NCI-H1092 treated with DMSO at 0.1 percent for 48 hours (cell line): ENCODE measurements around the gene JMJD6.
"Not testable (repeated sequence)": the region's sequence is repeated elsewhere in the genome, so short reads cannot be mapped to it uniquely, and the experiment has no call there.

ENCODE experiments used
- DNase-seq: peaks from one replicate; lab custom pipeline; 2025; lab: John Stamatoyannopoulos, UW

Gene JMJD6

DNA sequence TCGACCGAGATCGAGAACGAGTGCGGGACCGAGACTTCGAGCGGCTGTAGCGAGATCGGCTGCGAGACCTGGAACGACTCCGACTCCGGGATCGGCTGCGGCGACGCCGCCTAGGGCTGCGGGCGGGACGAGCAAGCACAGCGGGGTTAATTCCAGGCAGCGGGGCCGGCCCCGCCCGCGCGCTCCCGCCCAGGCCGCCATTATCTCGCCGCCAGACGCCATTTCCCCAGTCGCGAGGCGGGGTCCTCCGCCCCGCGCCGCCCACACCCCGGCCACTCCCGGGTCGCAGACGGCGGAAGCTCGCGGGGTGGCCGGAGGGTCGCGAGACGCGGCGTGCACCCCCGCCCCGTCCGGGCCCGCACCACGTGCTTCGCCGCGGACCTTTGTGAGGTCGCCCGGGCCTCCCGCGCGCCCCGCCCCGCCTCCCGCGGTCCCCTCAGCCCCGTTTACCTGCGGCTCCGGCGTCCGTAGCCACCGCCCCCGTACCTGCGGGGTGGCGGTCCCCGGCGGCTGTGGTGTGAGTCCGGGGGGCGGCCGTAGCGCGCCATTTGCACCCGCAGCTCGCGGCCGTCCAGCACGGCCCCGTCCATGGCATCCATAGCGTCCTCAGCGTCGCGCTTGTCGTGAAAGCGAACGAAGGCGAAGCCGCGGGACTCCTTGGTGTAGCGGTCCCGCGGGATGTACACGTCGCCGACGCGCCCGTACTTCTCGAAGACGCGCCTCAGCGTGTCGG, 10.1 kb upstream of the JMJD6 start:
- DNase-seq = peak; percentile 57

DNA sequence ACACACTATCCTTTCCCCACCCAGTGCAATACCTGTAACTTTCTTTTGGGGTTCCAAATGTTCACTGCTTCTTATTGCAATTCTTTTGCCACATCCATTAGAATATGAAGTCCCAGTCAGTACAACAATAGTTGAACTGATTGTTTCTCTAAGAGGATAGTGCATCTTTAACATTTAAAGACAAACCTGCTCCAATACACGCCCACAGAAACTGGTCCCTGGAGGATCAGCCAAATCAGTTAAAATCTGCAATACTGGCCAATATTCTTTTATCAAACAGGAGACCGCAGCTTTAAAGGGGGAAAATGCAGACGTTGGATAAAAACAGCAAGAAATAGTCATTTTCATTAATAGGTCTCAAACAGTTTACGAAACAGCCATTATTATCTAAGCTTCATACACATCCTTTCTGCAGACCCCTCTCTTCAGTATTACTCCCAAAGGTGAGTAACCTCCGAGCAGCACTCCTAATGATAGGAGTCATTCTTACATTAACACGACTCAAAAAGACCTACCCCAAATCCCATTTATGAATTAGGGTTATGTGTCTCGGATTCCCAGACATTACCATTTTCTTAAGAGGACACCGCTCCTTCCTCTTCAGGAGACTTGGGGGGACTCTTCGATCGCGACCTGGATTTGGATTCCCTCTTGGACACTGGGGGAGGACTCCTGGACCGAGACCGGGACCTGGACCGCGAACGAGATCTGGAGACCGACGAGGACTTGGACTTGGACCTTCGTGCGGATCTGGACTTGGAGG, 9.4 kb upstream of the JMJD6 start:
- DNase-seq = no peak

DNA sequence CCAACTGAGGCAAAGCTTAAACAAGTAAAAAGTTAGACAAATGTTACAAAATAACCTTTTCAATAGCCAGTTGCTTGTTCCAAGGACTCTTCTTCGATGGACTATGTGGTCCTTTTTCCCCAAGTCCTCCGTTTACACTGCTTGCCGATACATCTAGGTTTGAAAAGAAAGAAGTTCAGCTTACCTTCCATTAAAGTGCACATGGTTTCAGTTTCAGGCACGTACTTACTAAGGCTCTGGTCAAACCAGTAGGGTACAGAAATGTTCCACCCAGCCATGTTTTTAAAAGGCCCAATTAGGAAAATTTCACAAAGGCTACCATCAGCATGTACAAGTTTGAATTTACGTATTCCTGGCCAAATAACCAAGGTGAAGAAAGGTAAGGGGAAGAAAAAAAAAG, 8.6 kb upstream of the JMJD6 start:
- no peak for DNase-seq

DNA sequence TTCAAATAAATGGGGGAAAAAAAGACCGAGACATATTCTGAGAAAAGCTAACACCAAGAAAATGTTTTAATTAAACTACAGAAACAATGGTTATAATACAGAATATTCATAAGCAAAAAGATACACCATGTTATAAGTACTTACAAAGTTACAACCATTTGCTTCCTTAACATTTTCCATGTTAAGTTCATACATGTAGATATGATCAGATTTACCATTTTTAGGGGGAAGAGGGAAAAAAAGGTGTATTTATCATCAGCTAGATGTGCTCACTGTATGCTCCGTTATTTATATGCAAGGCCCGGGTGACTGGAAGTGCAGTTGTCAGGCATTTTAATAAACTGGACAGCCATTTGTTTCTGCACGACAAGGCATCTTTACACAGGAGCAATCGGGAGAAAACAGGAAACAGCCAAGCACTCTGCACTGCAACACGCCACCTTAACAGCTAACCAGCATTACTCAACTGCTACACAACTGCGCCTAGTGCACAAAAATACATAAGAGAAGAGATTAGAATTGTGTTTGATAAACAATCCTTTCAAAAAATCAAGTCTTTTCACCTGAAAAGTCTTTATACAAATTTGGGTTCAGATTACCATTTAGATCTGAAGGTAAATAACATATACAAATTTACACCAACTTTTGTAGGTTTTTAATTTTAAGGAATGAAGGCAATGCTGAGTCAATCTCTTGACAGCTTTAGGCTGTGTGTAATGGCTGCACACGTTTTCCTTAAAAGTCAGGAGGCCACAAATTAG, 7.9 kb upstream of the JMJD6 start:
- DNase-seq = no peak

DNA sequence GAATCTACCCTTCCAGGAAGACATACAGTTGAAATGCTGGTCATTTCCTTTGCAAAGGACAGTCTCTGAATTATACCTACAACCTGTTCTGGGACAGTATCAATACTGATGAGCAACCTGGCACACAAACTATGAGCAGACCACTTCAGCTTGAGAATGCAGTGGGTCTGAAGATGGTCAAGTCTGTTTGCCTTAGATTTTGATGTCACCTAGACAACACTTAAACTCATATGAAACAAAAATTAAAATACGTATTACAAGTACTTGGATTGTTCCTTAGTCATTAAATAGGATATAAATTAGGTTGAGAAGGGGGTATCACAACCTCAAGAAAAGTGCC, 7.2 kb upstream of the JMJD6 start:
- no peak for DNase-seq

DNA sequence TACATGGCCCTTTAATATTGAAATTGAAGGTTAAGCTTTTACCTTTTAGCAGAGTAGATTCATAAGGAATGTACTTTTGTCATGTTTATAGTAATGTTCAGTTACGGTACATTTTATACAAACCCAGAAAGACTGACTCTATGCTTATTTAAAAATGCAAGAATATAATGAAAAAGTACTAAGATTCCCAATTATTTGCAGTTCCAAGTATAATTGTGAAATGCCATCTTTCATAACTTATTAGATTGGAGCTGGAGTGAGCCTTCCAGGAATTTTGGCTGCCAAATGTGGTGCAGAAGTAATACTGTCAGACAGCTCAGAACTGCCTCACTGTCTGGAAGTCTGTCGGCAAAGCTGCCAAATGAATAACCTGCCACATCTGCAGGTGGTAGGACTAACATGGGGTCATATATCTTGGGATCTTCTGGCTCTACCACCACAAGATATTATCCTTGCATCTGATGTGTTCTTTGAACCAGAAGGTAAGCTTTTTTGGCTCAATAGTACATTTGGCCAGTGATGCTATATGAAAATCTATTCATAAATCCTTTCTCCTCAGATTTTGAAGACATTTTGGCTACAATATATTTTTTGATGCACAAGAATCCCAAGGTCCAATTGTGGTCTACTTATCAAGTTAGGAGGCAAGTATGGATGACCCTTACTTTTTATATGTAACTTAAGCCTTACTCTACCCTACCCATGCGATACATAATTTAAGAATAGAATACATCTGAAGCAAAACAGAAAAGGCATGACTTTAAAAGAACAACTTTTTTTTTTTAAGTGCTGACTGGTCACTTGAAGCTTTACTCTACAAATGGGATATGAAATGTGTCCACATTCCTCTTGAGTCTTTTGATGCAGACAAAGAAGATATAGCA, 6.6 kb upstream of the JMJD6 start:
- no peak for DNase-seq

DNA sequence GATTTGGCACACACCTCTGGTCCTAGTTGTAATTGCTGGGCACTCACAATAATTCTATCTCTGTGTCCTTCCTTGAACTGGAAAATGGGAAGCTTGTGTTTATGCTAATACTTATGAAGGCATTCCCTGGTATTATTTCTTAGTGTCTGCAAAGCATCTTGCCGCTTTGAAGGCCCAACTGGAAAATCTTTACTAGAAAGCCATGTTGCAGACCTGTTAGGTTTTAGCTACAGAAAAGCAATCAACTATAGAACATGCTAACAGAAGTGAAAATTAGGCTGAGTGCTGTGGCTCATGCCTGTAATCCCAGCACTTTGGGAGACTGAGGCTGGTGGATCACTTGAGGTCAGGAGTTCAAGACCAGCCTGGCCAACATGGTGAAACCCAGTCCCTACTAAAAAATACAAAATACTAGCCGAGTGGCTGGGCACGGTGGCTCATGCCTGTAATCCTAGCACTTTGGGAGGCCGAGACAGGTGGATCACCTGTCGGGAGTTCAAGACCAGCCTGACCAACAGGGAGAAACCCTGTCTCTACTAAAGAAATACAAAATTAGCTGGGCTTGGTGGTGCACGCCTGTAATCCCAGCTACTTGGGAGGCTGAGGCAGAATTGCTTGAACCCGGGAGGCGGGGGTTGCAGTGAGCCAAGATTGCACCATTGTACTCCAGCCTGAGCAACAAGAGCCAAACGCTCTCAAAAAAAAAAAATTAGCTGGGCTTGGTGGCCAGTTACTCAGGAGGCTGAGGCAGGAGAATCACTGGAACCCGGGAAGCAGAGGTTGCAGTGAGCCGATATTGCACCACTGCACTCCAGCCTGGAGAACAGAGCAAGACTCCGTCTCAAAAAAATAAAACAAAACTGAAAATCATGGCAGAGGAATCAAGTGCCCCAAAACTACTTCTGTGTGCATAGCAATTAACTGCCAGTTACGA, 5.7 kb upstream of the JMJD6 start:
- DNase-seq = not testable (repeated sequence)

DNA sequence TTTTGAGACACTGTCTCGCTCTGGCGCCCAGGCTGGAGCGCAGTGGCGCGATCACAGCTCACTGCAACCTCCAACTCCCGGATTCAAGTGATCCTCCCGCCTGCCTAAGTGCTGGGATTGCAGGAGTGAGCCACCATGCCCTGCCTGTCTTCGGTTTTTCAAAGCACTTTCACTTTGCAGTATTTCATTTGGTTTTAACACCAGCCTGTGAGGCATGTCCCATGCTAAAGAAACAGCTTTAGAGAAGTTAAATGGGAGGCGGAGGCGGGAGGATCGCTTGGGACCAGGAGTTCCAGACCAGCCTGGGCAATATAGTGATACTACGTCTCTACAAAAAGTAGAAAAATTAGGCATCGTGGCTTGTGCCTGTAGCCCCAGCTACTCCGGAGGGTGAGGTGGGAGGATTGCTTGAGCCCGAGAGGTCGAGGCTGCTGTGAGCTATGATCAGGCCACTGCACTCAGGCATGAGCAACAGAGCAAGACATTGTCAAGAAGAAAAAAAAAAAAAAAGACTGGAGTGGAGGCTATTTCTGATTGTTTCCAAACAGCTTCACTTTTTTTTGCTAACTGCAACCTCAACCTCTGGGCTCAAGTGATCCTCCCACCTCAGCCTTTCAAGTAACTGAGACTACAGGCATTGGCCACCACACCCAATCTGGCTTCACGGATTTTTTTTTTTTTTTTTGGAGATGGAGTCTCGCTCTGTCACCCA, 1.5 kb upstream of the JMJD6 start:
- no peak for DNase-seq

DNA sequence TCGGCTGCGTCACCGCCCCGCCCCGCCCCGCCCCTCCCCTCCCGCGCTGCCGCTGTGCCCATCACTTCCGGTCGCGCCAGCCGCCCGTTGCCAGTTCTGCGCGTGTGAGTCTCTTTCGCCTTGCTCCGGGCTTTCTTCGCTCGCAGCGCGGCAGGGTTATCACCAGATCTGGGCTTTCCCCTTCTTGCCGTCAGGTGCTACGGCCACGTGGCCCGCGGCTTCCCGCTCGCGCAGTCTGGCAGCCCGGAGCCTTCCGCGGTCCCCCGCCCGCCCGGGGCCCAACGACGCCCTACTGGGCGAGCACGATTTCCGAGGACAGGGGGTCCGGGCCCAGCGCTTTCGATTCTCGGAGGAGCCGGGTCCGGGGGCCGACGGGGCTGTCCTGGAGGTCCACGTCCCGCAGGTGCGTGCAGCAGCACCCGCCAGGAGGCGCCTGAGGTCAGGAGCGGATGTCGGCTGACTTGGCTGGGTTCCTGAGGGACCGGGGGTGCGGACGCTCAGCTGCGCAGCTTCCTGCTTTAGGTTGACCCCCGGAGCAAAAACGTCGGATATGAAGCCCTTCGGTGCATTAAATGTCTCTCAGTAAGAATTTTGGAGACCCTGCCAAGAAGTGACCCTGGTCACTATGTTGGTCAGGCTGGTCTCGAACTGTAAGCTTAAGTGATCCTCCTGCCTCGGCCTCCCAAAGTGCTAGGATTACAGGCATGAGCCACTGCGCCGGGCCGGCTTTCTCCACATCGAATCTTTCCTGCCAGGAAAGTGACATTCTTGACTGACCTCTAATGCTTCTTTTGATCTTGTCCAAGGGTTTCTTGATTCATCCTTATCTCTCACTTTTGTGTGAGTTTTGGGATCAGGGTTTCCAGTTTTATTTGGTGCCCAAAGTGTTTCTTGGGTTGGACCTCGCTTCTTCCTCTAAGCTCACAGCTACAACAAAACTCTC, 641 bp upstream of the JMJD6 start, which contains the start of gene METTL23:
Gene METTL23 (plus strand): TSS at position 64 of the 943 bp plus-strand sequence. CDS start 2,872 bp downstream, outside the sequence.
- peak; percentile 69 for DNase-seq

DNA sequence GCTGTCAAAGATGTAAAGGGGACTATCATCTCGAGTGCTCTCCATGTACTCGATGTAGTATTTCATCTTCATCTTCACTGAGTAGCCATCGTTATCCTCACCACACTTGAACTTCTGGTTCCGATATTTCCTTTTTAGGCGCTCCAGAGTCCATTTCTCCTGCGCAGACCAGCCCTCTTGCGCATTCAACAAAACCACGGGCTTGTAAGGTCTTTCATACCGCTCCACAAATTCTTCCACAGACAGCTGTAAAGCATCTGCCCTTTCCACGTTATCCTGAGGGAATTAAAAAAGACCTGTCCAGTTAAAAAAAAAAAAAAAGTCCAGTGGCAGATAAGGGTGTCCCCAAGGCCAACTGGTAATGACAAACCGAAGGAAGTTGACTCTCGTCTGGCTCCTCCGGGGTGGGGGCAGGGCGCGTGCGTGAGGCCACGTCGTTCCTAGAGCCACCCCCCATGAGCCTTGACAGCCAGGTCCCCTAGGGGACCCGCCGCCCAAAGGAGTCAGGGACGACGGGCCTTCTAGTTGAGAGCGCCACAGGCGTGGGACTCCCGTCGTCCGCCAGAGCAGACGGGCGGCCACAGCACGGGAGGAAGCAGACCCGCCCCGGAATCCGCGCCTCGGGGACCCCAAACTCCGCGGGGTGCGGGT, 701 bp downstream of the JMJD6 start:
- peak; percentile 34 for DNase-seq

DNA sequence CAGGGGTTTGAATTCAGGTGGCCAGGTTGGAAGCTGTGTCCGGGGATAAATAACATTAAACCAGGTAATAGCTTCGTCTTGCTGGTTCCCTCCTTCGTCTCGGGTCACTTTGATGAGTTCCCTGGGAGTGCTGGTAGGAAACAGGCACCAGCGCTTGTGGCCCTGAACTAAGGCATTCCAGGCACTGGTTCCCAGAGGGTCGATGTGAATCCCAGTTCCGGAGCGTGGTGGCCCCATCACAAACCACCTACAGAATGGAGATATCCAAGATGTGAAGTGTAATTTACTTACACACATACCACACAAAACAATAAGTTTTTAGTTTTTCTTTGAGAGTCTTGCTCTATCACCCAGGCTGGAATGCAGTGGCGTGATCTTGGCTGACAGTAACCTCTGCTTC, 2.6 kb downstream of the JMJD6 start:
- DNase-seq = no peak

DNA sequence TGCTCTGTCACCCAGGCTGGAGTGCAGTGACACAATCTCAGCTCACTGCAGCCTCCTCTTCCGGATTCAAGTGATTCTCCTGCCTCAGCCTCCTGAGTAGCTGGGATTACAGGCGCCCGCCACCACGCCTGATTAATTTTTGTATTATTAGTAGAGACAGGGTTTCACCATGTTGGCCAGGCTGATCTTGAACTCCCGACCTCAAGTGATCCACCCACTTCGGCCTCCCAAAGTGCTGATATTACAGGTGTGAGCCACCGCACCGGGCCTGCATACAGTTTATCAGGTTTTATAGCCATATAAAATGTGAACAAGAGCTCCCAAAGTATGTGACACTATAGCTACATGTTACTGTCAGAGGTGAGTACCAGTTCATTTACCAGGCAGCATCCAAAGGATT, 3.4 kb downstream of the JMJD6 start:
- not testable (repeated sequence) for DNase-seq

DNA sequence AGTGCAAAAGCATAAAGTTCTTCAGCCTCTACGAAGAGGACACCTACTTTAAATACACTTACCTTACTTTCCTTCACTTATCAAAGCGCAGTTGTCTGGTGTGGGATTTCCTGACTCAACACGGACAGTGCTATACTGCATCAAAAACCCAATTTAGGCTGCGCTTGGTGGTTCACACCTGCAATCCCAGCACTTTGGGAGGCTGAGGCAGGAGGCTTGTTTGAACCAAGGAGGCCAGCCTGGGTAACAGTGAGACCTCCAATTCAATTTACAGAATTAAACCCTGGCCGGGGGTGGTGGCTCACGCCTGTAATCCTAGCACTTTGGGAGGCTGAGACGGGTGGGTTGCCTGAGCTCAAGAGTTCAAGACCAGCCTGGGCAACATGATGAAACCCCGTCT, 4.1 kb downstream of the JMJD6 start:
- DNase-seq = no peak

DNA sequence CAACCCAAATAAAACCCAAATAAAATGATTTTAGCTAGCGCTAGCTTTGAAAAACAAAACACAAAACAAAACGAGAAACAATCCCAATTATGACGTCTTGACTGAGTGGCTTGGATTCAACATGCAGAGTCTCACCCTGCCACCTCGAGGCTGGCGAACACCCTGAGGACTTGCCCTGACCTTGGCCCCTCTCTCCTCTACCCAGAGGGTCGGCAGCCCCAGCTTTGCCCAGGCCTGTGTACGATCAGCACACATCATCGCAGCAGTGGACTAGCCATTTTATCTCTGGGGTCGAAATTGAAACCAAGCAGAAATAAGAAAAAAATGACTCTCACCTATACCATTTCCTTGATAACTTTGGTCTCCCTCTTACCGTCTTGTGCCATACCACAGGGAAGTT, 4.9 kb downstream of the JMJD6 start:
- no peak for DNase-seq

DNA sequence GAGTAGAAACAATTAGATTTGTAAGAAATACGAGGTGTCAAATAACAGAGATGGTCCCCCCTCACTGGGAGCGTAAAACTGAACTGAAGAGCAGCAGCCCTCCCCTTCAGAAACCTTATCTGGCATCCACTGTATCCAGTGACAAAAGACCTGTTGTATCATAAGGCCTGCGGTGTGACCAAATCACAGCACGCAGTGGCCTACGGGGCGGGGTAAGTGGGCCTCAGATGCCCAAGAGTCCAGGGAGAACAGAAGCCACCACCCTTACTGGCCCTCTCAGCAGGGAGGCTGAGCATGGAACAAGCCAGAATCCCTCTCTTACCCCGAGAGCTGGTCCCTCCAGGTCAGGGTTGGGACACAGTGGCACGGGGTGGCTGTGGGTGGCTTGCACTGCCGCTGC, 5.5 kb downstream of the JMJD6 start:
- no peak for DNase-seq

DNA sequence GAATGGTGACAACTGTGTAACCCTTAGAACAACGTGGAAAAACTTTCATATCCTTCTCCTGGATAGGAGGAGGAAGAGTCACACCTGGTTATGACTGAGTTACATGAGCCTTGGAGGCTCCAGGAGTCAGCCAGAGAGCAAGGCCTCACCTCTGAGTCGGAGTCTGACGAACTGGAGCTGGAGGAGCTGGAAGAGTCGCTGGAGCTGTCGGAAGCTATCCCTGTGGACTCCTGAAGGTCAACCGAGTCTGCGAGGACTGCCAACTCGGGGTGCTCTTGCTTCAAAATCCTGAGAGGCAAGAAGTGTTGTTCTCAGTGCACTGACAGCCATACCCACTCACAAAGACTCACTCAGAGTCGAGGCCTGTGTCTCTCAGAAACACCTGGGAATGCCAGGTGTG, 6.2 kb downstream of the JMJD6 start:
- no peak for DNase-seq

DNA sequence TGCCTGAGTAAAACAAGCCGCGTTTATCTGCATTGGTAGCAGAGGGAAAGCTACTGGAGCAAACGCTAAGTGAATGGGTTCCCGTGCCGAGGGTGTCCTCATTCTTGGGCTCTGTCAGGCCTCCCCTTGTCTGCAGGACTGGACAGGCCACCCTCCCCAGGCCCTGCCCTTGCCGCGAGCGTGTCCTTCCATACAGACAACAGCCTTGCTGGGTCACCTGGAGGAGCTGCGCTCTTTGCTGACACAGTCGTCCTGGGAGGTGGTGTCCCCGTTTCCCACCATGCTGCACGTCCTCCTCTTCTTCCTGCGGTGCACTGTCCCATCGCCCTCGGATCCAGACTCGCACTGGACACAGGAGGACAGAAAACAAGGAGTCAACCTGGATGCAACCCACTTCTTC, 7.9 kb downstream of the JMJD6 start:
- DNase-seq = no peak

DNA sequence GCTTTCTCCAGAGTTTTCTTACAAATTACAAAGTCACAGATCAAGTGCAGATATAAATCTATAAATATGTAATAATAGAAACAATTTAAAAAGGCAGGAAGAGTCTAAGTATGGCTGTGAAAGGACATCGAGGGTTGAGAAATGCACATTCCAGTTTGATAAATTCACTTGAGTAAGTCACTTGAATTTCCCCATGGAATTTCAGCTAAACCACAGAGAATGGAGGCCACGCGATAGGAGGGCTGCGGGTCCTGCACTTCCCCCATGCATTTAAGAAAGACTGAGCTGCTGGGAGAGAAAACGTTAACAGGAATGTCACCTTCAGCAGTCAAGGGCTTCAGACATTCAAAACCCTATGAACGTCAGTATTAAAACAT, 9.6 kb downstream of the JMJD6 start:
- no peak for DNase-seq
